Measurements from ENCODE around the gene SNRPN.
"Not testable (repeated sequence)": the region's sequence is repeated elsewhere in the genome, so short reads cannot be mapped to it uniquely, and the experiment has no call there.

The SNRPN gene

DNA sequence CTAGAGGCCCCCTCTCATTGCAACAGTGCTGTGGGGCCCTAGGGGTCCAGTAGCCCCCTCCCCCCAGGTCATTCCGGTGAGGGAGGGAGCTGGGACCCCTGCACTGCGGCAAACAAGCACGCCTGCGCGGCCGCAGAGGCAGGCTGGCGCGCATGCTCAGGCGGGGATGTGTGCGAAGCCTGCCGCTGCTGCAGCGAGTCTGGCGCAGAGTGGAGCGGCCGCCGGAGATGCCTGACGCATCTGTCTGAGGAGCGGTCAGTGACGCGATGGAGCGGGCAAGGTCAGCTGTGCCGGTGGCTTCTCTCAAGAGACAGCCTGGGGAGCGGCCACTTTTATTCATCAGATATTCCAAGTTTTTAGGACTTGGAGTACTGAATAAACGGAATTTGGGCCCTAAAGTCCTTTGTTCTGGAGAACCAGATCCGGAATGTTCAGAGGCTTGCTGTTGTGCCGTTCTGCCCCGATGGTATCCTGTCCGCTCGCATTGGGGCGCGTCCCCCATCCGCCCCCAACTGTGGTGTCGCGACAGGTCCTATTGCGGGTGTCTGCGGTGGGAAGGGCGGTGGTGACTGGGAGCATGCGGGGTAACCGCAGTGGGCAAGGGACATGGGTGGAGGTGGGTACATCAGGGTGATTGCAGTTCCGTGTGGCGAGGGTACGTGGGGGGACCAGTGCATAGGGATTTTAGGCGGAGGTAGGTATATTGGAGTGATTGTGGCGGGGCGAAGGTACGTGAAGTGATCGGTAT lies at the start of gene SNRPN, which contains the start of gene SNURF:
TSS of gene SNRPN (plus strand) at position 205 of the 748 bp plus-strand sequence. CDS start 19,467 bp downstream, outside the sequence.
TSS of gene SNURF (plus strand) at position 205 of the 748 bp plus-strand sequence. CDS start at position 267, 62 bp downstream.
- DNase-seq (ENCODE audit: extremely low spot score, insufficient read length, low read depth) (peak; percentile 4), FAIRE-seq (no peak)

DNA sequence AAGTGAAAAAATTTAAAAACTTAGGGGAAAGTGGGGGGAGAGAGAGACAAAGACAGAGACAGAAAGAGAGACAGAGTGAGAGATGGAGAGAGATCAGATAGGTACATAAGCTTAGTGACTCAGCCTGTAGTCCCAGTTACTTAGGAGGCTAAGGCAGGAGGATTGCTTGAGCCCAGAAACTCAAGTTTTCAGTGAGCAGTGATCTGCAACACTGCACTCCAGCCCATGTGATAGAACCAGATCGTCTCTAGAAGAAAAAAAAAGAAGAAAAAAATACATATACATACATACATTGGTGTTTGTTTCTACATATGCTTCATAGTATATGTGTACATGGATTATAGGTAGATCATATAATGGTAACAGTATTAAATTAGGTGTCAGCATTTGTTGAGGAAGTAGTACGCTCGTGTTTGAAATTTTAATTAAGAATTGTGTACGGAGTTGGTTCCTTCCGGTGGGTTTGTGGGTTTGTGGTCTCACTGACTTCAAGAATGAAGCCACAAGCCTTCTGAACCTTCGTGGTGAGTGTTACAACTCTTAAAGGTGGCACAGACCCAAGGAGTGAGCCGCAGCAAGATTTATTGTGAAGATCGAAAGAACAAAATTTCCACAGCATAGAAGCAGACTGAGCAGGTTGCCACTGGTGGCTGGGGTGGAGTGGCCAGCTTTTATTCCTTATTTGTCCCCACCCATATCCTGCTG lies 38.3 kb upstream of the SNRPN start:
- no peak for FAIRE-seq
- no peak for DNase-seq (ENCODE audit: extremely low spot score, insufficient read length, low read depth)

DNA sequence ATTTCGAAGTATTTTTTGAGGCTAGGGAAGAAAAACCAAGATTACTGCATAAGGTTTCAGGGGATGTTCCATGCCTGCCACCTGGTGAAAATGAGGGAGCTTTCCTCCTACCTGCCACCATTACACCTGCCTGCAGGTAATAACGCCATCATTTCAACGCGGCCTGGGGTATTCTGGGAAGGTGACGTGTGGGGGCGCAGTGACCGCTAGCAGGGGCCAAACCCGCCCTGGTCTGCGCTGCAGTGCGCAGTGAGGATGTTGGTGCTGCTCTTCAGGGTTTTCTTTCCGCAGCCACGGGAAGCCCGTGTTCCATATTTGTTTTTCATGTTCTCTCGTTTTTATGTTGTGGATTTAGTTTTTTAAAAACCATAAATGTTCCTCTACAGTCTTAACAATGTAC lies 37.4 kb upstream of the SNRPN start:
- FAIRE-seq (no peak), DNase-seq (ENCODE audit: extremely low spot score, insufficient read length, low read depth) (no peak)

DNA sequence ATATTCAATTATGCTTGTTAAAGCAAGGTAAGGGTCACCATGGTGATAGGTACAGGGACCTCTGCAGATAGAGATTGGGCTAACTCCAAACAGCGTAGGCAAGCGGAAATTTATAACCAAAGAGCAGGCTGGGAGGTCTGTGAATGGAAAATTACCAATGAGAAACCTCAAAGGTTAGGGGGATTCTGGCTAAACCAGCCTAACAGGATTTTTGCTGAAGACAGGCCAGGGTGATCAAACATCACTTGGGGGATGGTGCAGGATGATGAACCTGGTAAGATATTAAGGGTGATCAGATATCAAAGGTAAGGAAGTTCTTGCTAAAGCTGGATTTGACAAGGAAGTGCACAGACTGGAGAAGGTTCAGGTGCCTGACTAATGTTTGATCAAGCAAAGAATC lies 35.3 kb upstream of the SNRPN start:
- no peak for FAIRE-seq
- no peak for DNase-seq (ENCODE audit: extremely low spot score, insufficient read length, low read depth)

DNA sequence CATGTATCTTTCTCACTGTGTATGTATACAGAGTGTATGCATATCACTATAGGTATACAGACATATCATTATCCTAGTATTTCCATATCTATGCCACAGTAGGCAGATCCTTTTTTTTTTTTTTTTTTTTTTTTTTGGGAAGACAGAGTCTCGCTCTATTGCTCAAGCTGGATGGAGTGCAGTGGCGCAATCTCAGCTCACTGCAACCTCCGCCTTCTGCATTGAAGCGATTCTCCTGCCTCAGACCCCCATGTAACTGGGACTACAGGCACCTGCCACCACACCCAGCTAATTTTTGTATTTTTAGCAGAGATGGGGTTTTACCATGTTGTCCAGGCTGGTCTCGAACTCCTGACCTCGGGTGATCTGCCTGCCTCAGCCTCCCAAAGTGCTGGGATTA lies 32.0 kb upstream of the SNRPN start:
- FAIRE-seq: not testable (repeated sequence)

DNA sequence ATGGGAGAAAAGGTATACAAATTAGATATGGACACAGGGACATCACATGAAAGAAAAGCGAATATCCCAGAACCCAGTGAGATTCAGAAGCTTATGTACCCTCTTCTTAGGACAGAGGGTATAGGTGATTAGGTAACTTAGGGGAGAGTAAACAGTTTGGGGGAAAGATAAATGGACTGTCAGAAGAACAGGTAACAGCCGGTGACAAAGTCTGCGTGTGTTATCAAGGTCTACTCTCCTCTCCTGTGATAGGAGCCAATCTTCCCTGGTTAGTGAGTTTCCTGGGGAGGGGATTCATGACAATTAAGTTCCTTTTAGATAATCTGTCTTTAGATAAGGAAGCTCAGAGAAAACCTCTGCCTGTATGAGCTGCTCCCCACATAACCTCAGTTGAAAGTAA lies 30.6 kb upstream of the SNRPN start:
- DNase-seq (ENCODE audit: extremely low spot score, insufficient read length, low read depth) (no peak), FAIRE-seq (no peak)

More for the DNA sequence above, 32.0 kb upstream of the SNRPN start:
- not testable (repeated sequence) for DNase-seq (ENCODE audit: extremely low spot score, insufficient read length, low read depth)

DNA sequence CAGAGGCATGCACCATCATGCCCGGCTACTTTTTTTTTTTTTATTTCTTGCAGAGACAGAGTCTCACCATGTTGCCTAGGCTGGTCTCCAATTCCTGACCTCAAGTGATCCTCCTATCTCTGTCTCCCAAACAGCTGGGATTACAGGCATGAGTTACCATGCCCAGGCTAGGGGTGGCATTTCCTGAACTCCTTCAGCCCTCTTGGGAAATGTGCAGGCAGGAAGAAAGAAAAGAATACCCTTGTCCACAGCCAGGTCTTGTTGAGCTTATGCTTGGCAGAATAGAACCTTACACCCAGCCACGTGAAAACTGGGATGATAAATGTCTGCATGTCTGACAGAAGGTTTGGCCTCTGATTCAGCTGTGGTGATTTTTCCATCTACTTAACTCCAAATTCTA lies 30.2 kb upstream of the SNRPN start:
- FAIRE-seq (no peak), DNase-seq (ENCODE audit: extremely low spot score, insufficient read length, low read depth) (no peak)

DNA sequence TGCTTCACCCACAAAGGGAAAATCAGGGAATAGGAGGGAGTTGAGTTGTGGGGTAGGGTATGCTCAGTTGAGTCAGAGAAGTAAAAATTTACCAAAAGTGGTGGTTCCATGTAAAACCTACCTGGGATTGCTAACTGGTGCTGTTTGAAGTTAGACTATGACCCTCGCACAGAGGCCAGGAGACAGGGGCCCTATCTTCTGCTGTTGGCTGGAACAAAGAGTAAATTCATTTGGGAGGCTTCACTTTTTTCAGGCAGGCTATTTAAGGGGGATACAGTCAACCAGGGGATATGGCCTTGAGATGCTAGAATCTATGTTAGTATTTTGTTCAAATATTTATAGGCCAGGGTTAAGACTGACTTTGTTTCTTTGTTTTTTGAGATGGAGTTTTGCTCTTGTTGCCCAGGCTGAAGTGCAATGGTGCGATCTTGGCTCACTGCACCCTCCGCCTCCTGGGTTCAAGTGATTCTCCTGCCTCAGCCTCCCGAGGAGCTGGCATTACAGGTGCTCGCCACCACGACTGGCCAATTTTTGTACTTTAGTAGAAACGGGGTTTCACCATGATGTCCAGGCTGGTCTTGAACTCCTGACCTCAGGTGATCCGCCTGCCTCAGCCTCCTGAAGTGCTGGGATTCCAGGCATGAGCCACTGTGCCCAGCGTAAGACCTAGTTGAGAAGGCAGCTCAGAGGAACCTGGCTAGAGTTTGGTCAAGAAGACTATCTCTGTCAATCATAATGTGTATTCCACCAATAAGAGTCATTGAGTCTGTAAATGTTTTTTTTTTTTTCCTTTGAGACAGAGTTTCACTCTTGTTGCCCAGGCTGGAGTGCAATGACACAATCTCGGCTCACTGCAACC lies 22.7 kb upstream of the SNRPN start:
- FAIRE-seq: not testable (repeated sequence)

DNA sequence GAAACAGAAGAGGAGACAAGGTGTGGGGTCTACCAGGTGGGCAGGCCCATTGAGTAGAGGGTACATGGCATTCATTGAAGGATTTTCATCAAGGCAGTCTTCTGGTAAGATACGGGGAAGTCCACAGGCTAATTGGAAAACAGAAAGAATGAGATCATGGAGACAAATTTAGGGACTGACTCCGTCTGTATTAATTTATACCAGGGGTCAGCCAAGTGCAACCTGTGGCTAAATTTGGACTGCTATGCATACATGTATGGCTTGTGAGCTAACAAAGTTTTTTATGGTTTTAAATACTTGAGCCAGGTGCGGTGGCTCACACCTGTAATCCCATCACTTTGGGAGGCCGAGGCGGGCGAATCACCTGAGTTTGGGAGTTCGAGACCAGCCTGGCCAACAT lies 21.1 kb upstream of the SNRPN start:
- no peak for FAIRE-seq
- DNase-seq (ENCODE audit: extremely low spot score, insufficient read length, low read depth): no peak

More for the DNA sequence above, 22.7 kb upstream of the SNRPN start:
- DNase-seq (ENCODE audit: extremely low spot score, insufficient read length, low read depth): not testable (repeated sequence)

DNA sequence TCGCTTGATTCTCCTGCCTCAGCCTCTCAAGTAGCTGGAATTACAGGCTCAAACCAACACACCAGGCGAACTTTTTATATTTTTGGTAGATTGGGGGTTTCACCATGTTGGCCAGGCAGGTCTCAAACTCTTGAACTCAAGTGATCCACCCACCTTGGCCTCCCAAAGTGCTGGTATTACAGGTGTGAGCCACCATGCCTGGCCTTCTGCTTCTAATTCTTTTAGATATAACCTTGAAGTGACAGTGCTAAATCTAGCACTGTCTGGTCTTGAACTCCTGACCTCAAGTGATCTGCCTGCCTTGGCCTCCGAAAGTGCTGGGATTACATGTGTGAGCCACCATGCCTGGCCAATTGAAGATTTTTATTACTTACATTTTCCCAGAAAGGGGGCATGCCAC lies 16.6 kb upstream of the SNRPN start:
- DNase-seq (ENCODE audit: extremely low spot score, insufficient read length, low read depth); FAIRE-seq: not testable (repeated sequence)

DNA sequence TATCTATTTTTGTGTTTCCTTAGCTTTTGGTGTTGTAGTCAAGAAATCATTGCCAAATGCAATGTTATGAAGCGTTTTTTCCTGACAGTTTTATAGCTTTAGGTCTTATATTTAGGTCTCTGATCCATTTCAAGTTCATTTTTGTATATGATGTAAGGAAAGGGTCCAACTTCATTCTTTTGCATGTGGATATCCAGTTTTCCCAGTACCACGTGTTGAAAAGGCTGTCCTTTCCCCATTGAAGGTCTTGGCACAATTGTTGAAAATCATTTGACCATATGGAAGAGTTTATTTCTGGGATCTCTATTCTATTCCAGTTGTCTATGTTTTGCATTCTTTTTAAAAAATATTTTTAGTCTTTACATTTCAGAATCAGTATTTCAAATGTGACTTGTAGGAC lies 14.6 kb upstream of the SNRPN start:
- DNase-seq (ENCODE audit: extremely low spot score, insufficient read length, low read depth): no peak
- no peak for FAIRE-seq

DNA sequence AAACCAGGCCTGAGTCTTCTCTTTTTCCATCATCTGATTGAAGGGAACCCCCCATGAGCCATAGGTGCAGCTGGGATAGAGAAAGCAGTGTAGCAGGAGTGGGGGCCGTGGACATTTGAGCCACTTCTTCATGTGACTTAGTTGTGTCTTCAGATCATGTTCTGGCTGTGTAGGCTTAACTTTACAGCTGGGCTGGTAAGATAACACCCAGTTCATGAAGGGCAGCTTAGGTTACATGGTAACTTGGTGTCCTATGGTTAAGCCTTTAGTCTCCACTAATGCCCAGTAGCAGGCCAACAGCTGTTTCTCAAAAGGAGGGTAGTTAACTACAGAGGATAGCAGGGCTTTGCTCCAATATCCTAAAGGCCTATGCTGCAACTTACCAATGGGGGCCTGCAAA lies 11.4 kb upstream of the SNRPN start:
- FAIRE-seq (no peak), DNase-seq (ENCODE audit: extremely low spot score, insufficient read length, low read depth) (no peak)

DNA sequence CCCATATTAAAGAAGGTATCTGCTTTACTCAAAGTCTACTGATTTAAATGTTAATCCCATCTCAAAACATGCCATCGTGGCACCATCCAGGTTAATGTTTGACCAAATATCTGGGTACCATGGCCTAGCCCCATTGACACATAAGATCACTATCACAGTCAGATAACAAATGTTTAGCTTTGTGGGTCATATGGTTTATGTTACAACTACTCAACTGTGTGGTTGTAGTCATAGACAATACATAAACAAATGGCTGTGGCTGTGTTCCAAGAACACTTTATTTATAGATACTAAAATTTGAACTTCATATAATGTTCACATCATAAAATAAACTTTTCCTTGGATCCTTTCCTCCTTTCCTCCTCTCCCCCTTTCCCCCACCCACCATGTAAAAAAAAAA lies 9.8 kb upstream of the SNRPN start:
- DNase-seq (ENCODE audit: extremely low spot score, insufficient read length, low read depth) (no peak), FAIRE-seq (no peak)

DNA sequence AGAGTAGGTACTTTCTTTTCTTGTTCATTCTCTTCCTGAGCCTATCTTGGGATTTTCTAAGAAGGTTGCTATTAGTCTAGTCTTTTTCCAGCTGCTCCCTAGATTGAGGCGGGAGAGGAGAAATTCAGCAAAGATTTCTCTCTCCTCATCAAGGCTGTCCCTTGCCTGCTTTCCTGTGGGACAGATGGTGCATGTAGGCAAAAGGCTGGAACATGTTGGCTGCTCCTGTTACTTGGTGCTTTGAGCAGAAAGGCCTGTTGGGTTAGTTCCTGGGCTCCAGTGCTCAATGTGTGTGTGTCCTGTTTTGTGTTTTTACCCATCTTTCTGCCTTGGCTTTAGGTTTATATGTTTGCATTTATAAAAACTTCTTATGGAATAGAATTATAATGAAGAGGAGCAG lies 9.1 kb upstream of the SNRPN start:
- FAIRE-seq (no peak), DNase-seq (ENCODE audit: extremely low spot score, insufficient read length, low read depth) (no peak)

DNA sequence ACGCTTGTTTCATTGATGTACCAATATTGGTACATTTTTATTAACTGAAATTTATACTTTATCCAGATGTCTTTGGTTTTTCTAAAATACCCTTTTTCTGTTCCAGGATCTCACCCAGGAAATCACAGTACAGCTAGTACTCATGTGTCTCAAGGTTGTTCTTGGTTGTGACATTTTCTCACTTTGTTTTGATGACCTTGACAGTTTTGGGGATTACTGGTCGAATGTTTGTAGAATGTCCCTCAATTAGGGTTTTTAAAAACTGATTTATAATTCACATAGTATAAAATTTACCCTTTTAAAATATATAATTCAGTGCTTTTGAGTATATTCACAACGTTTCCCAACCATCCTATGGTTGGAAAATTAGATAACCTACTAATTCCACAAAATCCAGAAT lies 6.3 kb upstream of the SNRPN start:
- no peak for FAIRE-seq
- no peak for DNase-seq (ENCODE audit: extremely low spot score, insufficient read length, low read depth)

DNA sequence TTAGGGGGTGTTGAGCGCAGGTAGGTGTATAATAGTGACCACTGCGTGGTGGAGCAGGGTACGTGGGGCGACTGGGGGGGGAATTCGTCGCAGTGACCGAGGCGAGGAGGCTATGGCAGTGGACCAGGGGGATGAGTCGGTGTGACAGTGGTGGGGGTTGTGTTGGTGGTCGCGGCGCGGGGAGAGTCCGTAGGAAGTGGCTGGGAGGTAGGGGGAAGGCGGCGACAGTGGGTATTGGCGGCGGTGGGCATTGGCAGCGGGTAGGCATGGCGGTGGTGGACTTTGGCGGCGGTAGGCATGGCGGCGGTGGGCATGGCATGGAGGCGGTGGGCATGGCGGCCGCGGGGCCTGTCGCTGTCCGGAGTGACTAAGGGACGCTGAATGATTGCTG lies 739 bp downstream of the SNRPN start:
- DNase-seq (ENCODE audit: extremely low spot score, insufficient read length, low read depth): no peak
- no peak for FAIRE-seq

DNA sequence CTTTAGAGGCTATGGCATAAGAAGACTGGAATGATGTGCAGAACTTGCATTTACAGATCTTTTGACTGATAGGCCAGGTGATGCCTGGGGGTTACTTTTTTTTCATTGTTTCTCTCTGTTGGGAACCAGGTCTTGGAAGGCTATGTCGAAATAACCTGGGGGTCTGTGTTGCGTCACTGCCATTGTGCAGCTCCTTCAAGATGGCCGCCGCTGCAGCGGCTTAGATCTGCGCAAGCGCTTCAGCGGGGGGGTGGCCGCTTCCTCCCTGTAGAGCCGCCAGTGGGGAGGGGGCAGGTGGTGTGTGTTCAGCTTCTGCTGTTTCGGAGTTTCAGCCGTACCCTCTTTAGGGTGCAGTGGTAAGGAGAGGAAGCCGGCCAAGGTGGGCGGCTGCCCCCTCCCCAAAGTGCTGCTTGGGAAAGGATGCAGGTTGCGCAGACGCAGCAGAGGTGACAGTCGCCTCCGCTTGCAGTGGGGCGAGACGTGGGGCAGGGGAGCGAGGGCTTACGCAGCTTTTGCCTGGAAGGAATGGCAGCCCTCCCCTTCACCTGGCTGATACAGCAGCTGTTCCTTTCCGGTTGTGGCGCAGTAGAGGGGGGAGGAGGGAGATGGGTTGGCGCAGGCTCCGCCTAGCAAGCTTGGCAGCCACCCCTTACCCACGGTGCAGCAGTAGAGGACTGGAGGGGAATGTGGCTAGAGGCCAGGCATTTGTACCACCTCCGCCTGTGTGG lies 1.5 kb downstream of the SNRPN start:
- peak; percentile 21 for FAIRE-seq
- peak; percentile 17 for DNase-seq (ENCODE audit: extremely low spot score, insufficient read length, low read depth)

DNA sequence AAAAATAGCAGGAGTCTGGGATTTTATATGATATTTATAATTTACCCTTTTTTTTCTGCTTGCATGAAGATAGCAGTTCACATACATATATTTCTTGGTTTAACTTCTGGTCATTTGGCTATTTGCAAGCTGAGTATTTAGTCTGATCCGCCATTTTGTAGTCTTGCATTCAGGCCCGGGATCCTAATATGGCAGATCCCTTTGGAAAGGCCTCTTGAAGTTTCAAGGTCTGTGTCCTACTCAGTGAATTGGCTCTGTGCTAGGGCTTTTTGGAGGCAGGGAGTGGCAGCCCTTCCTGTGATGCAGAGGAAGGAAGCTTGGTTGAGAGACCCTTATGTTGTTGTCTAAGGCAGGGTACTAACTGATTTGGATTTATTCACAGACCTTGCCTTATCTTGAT lies 2.9 kb downstream of the SNRPN start:
- no peak for FAIRE-seq

DNA sequence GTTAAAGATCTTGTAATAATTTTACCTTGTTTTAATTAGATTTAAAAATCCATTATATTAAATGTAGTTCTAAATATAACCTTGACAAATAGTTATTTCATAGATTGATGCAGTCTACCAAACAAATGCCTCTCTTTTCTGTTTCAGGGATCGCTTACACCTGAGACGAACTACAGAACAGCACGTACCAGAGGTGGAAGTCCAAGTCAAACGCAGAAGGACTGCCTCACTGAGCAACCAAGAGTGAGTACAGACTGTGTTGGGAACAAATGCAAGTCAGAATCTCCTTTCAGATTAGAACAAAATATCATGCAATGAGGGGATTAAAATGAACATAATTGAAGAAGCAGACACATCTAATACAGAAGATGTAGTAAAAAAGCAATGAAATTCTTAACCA lies 7.2 kb downstream of the SNRPN start:
- DNase-seq (ENCODE audit: extremely low spot score, insufficient read length, low read depth): no peak
- FAIRE-seq: no peak

More for the DNA sequence above, 2.9 kb downstream of the SNRPN start:
- no peak for DNase-seq (ENCODE audit: extremely low spot score, insufficient read length, low read depth)

DNA sequence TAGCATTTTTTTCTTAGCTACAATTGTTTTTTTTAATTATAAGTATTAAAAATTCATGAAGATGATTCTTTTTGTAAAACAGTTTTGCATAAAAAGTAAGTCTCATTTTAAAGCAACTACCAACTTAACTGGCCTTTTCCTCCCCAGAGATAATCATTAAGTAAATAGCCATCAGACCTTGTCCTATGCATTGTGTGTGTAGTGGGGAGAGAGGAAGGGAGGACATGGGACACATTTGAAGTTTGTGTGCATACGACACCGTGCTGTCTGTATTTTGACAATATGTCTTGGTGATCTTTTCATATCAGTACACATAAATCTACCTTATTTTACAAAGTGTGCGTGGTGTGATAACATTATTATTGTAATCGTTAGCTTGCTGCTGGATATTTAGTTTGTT lies 8.1 kb downstream of the SNRPN start:
- DNase-seq (ENCODE audit: extremely low spot score, insufficient read length, low read depth) (no peak), FAIRE-seq (no peak)
